LNCAP (cell line): ENCODE data around the gene ABCB8.

Experiments used
- TF ChIP-seq, protein P1 (sequence below): fragments of 450-650 bp; IDR thresholded peaks from 2 replicates; pipeline ENCODE4 v1.5.1; 2017; ENCODE audit warnings: mild to moderate bottlenecking

Gene ABCB8

GRCh38 chr7:151079199-151079910 is 51.1 kb downstream of the ABCB8 start:
- TF ChIP-seq, protein P1, sequence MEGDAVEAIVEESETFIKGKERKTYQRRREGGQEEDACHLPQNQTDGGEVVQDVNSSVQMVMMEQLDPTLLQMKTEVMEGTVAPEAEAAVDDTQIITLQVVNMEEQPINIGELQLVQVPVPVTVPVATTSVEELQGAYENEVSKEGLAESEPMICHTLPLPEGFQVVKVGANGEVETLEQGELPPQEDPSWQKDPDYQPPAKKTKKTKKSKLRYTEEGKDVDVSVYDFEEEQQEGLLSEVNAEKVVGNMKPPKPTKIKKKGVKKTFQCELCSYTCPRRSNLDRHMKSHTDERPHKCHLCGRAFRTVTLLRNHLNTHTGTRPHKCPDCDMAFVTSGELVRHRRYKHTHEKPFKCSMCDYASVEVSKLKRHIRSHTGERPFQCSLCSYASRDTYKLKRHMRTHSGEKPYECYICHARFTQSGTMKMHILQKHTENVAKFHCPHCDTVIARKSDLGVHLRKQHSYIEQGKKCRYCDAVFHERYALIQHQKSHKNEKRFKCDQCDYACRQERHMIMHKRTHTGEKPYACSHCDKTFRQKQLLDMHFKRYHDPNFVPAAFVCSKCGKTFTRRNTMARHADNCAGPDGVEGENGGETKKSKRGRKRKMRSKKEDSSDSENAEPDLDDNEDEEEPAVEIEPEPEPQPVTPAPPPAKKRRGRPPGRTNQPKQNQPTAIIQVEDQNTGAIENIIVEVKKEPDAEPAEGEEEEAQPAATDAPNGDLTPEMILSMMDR, result no peak

DNA sequence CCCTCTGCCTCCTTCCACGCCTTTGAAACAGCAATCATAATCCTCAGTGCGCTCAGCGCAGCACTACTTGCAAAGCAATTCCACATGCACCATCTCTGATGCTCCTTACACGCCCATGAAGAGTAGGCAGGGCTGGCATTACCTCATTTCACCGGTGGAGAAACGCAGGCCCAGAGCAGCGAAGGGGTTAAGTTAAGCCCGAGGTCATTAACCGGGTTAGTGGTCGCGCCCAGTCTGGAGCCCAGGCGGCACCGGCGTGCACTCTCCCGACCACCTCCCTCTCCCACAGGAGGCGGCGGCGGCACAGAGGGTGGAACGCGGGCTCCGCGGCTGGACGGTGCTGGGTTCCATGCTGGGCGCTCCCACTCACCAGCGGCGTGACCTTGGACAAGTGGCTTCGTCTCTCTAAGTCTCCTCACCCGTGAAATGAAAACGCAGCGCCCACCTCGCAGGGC is 51.8 kb downstream of the ABCB8 start:
- TF ChIP-seq, protein P1, result no peak

DNA sequence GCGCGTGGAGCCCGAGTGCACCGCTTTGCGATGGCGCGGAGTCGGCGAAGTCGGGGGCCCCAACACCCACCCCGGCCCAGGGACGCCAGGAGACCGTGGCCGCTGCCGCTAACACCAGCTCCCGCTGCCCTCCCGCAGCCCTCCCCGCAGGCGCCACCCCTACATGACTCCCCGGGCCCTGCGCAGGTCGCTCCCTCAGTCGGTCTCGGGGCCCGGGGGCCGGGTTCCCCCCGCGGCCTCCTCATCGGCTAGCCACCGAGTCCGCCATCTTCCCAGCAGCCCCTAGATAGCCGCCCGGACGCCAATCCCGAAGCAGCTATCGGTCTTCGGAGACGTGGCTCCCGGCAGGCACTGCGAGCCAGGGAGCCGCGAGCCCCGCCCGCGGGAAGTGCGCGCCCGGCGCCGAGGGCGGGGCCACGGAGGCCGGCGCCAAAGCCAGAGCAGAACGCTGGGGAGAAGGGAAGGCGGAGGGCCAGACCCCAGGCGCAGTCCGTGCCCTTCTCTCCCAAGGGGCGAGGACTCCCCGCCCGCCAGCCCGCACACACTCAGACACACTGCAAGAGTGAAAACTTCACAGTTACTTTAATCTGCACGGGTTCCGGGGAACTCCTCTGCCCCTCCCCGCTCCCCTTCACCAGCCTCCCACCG is 52.4 kb downstream of the ABCB8 start, which contains the start of gene FASTK:
TSS of gene FASTK (minus strand) at position 288 of the 648 bp plus-strand sequence. CDS start at position 245, 43 bp downstream.
- TF ChIP-seq, protein P1, result no peak

GRCh38 chr7:151081170-151082101 is 53.2 kb downstream of the ABCB8 start:
- TF ChIP-seq, protein P1, result no peak

GRCh38 chr7:151082141-151083070 is 54.2 kb downstream of the ABCB8 start:
- TF ChIP-seq, protein P1, result no peak

GRCh38 chr7:151083071-151083823 is 55.0 kb downstream of the ABCB8 start, which contains the start of gene TMUB1:
Gene TMUB1, minus strand, starts transcription at chr7:151083493. Its CDS starts 930 bp downstream, at chr7:151082563.
- TF ChIP-seq, protein P1, result no peak
